Islet precursor cell (in vitro differentiated cells): Measurements from ENCODE around the gene PLET1.

Experiments used
- DNase-seq: peaks from one replicate; pipeline ENCODE4 v3.0.0-alpha.2; 2018

PLET1 gene

DNA sequence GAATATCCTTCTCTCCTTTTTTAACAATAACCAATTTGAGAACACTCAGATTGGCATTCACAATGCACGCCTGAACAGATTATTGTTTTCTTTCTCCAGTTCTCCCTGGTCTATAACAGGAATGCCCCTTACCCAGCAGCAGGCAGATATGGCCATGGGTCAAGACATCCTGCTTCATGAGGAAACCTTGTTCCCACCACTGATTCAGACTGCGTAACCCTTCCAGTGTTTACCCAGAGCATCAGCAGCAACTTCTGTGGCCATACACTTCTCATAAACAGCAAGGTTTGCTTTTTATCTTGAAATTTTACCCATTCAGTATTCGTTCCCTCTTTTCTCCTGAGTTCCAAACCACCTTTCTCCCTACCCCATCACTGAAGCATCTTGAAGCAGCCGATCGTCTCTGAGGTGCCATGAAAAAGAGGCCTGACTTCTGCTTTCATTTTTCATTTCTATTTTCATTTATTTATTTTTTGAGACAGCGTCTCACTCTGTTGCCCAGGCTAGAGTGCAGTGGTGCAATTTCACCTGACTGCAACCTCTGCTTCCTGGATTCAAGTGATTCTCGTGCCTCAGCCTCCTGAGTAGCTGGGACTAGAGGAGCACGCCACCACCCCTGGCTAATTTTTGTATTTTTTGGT lies 24.8 kb downstream of the PLET1 start:
- DNase-seq, result no peak

- no peak for DNase-seq
Observed at GRCh38 chr11:112231952-112232351, 28.7 kb downstream of the PLET1 start.

DNA sequence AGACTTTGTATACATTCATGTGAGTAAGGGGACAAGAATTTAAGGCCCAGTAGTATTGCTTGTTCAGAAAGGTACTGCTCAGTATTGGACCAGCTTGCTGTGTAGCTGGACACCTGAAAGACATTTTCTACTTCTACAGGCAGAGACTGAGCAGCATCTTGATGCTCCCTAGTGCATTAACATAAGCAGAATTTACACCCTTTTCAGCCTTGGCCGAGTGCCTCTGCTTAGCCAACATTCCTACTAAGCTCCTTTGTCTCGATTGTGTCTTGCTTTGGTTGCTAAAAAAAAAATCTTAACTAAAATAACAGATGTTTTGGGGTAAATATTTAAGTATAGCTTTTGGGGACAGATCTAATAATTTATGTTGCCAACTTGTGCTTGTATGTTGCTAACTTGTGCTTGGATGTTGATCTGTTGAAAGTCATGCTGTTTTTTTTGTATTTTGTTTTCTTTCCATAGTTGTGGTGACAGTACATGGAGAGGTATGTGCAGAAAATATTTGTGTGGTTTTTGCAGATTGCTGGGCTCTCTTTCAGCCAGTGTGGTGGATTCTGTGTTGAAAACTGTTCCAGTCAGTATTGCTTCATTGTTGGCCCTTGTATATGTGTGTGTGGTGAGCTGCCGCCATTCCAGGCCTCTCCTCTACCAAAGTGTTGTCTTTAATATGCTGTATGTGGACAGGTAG lies 30.8 kb downstream of the PLET1 start:
- DNase-seq, result no peak

- no peak for DNase-seq
Observed at GRCh38 chr11:112229159-112229558, 31.5 kb downstream of the PLET1 start.

- no peak for DNase-seq
Observed at GRCh38 chr11:112228706-112229105, 32.0 kb downstream of the PLET1 start.

DNA sequence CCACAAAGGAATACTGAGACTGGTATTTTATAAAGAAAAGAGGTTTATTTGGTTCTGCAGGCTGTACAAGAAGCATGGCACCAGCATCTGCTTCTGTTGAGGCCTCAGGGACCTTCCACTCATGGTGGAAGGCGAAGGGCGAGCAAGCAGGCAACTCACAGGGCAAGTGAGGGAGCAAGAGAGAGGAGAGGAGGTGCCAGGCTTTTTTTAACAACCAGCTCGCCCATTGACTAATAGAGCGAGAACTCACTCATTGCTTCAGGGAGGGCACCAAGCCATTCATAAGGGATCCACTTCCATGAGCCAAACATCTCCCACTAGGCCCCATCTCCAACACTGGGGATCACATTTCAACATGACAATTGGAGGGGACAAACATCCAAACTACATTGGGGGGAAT lies 33.2 kb downstream of the PLET1 start:
- DNase-seq, result no peak

- no peak for DNase-seq
Observed at GRCh38 chr11:112226831-112227401, 33.7 kb downstream of the PLET1 start.

GRCh38 chr11:112226062-112226830 lies 34.4 kb downstream of the PLET1 start, which contains the start of gene PTS:
TSS of gene PTS (plus strand) at chr11:112226428. CDS start at chr11:112226444, 16 bp downstream.
- DNase-seq, result peak; percentile 91

DNA sequence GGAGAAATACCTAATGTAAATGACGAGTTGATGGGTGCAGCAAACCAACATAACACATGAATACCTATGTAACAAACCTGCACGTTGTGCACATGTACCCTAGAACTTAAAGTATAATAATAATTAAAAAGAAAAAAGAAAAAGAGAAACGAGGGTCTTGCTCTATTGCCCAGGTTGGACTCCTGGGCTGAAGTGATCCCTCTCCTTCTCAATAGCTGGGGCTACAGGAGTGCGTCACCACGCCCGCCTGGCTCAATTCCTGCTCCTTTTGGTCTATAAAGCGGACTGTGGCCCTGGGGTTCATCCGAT lies 35.0 kb downstream of the PLET1 start:
- DNase-seq, result no peak

DNA sequence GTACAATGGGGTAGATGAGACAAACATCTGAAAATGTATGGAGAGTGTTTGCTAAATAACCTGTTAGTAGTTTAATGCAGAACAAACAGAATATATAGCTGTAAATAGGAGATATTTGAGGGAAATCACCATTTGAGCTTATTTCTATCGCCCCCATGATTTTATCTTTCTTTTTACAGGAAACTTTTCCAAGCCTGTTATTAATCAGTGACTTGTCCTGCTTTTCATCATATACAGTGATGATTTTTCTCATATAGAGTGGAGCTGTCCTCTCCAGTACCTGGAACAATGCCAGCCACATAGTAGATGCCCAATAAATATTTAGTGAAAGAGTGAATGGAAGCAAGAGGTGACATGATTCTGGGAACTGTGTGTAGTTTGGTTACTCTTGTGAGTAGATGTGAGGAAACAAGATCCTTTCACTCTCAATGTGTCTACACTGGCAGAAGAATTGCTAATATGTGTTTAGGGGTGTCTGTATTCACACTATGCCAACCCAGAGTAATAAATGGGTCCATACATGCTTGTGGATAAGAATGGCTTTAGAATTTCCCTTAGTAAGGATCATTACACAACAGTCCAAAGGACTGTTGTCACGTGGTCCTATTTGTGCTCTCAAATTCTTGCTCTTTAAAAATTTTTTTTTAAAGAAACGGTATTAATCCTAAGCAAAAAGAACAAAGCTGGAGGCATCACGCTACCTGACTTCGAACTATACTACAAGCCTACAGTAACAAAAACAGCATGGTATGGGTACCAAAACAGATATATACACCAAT lies 36.7 kb downstream of the PLET1 start:
- no peak for DNase-seq

DNA sequence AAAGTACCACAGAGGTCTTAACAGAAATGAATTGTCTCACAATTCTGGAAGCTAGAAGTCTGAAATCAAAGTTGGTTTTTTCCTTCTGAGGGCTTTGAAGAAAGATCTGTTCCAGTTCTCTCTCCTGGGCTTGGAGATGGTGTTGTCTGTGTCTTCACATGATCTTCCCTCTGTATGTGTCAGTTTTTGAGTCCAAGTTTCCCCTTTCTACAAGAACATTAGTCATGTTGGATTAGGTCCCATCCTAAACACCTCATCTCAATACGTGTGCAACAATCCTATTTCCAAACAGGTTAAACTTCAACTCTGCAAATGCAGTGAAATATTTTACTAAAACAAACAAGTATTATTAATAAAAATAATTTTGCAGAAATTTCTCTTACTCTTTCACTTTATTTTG lies 37.5 kb downstream of the PLET1 start:
- no peak for DNase-seq

- no peak for DNase-seq
Observed at GRCh38 chr11:112222303-112222702, 38.4 kb downstream of the PLET1 start.

GRCh38 chr11:112221274-112221835 lies 39.3 kb downstream of the PLET1 start:
- no peak for DNase-seq

GRCh38 chr11:112219476-112220232 lies 41.0 kb downstream of the PLET1 start:
- DNase-seq, result peak; percentile 67

GRCh38 chr11:112216561-112217105 lies 44.0 kb downstream of the PLET1 start:
- DNase-seq, result no peak

DNA sequence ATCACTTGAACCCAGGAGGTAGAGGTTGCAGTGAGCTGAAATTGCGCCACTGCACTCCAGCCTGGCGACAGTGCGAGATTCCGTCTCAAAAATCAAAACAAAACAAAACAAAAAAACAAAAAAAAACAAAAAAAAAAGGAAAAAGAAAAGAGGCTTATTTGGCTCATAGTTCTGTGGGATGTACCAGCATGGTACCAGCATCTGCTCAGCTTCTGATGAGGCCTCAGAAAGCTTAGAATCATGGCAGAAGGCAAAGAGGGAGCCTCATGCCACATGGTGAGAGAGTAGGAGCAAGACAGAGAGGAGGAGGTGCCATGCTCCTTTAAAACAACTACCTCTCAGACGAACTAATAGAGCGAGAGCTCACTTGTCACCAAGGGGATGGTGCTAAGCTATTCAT lies 45.0 kb downstream of the PLET1 start:
- DNase-seq, result no peak

DNA sequence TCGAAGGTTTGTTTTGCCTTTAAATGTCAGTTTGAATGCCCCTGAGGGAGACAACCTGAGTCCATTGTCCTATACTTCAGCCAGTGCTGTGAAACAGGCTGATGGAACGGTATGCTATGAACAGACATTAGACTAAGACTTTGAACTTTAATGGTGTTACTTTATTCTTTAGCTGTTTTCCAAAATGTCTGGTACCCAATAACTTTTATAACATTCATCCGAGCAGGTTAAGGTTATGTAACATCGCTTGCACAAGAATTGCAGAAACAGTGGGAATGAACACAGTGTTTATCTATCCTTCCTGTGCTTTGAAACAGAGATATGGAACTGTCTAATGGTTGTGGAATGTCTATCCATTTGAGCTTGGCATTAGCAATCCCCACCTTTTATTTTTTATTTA lies 46.9 kb downstream of the PLET1 start:
- DNase-seq, result no peak

DNA sequence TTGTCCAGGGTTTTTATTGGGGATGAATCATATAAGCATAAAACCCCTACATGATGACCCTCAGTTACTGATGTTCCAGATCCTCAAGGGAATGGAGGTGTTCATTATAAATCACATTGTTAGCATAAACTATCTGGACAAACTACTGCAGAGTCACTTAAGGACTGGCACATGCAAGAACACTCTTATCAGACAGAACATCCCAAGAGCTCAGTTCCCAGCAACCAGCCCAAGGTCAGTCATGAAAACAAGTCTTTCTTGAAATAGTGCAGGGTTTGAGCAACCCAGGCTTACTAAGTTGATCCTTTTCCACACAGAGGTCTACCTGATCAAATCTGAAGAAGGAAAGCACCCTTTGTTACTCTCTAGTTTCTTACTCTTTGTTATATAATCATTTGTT lies 48.0 kb downstream of the PLET1 start:
- DNase-seq, result no peak

DNA sequence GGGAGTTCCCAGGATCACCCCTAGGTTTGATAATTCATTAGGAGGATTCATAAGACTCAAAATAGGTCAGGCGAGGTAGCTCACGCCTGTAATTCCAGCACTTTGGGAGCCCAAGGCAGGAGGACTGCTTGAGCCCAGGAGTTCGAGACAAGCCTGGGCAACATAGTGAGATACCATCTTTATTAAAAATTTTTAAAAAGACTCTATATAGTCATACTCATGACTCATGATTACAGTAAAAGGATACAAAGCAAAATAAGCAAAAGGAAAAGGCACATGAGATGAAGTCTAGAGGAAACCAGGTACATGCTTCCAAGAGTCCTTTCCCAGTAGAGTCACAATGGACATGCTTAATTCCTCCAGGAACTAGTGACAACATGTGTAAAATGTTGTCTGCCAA lies 48.4 kb downstream of the PLET1 start:
- no peak for DNase-seq

DNA sequence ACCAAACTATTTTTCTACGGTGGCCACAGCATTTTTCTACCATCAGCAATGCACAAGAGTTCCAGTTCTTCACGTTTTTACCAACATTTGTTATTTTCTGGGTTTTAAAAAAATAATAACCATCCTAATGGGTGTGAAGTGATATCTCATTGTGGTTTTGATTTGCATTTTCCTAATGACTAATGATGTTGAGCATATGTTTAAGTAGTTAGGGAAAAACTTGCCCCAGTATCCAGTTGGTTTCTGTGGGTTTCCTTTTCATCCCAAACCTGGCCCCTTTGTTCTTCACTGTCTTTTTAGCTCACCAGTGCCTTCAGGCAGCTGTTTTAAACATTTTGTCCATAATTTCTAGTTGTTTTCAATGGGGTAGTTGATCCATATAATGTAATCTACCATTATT lies 49.1 kb downstream of the PLET1 start:
- DNase-seq, result no peak

GRCh38 chr11:112210890-112211289 lies 49.8 kb downstream of the PLET1 start:
- no peak for DNase-seq

DNA sequence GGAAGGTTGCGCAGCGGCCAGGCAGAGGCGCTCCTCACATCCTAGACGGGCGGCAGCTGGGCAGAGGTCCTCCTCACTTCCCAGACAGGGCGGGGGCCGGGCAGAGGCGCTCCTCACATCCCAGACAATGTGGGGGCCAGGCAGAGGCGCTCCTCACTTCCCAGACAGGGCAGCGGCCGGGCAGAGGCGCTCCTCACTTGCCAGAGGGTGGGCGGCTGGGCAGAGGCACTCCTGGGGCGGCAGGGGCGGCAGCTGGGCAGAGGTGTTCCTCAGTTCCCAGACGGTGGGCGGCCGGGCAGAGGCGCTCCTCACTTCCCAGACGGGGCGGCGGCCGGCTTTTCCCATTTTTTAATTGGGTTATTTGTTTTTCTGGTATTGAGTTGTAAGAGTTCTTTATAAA lies 54.6 kb downstream of the PLET1 start:
- DNase-seq, result no peak
